Stimulated activated CD4-positive, alpha-beta T cell treated with anti-CD3 and anti-CD28 coated beads, Interleukin-4, amount 100 ng/mL, for 1 hour (primary cell): ENCODE results near the gene PHRF1.

Experiments used
- DNase-seq: peaks from one replicate; pipeline ENCODE4 v3.0.0-alpha.2; 2020

Gene PHRF1

GRCh38 chr11:575313-575995 is 816 bp upstream of the PHRF1 start:
- DNase-seq, result no peak

- no peak for DNase-seq
Measured at GRCh38 chr11:576811-577610, 741 bp downstream of the PHRF1 start.

GRCh38 chr11:577611-577894 is 1.3 kb downstream of the PHRF1 start:
- DNase-seq, result no peak

GRCh38 chr11:578276-579035 is 2.2 kb downstream of the PHRF1 start:
- DNase-seq, result no peak

- DNase-seq, result no peak
Measured at GRCh38 chr11:579830-580601, 3.7 kb downstream of the PHRF1 start.

GRCh38 chr11:581342-581741 is 5.1 kb downstream of the PHRF1 start:
- no peak for DNase-seq

- DNase-seq, result no peak
Measured at GRCh38 chr11:581752-582151, 5.5 kb downstream of the PHRF1 start.

GRCh38 chr11:584287-584686 is 8.0 kb downstream of the PHRF1 start:
- DNase-seq, result no peak

- no peak for DNase-seq
Measured at GRCh38 chr11:586376-587316, 10.4 kb downstream of the PHRF1 start.

- DNase-seq, result no peak
Measured at GRCh38 chr11:587546-587945, 11.3 kb downstream of the PHRF1 start.

- peak; percentile 62 for DNase-seq
Measured at GRCh38 chr11:587978-588380, 11.7 kb downstream of the PHRF1 start.

- no peak for DNase-seq
Measured at GRCh38 chr11:589798-590197, 13.5 kb downstream of the PHRF1 start.

- DNase-seq, result no peak
Measured at GRCh38 chr11:590997-591396, 14.7 kb downstream of the PHRF1 start.

GRCh38 chr11:592501-592900 is 16.2 kb downstream of the PHRF1 start:
- no peak for DNase-seq

GRCh38 chr11:592918-593317 is 16.6 kb downstream of the PHRF1 start:
- DNase-seq, result no peak

- no peak for DNase-seq
Measured at GRCh38 chr11:593347-593746, 17.1 kb downstream of the PHRF1 start.

GRCh38 chr11:595400-595799 is 19.1 kb downstream of the PHRF1 start:
- DNase-seq, result no peak

- no peak for DNase-seq
Measured at GRCh38 chr11:596374-596773, 20.1 kb downstream of the PHRF1 start.

GRCh38 chr11:597166-597725 is 21.0 kb downstream of the PHRF1 start:
- no peak for DNase-seq

- no peak for DNase-seq
Measured at GRCh38 chr11:598005-598680, 21.9 kb downstream of the PHRF1 start.
